Measurements from ENCODE around the gene NLRP1. TPM values are rescaled to one million over a fixed set of nuclear protein-coding genes. Genes with fewer than 3 reads are reported as not detected.

Gene NLRP1
- total and polyA plus RNA-seq, 2 experiments from 2014 or later, result 17.5 to 33.4 TPM

GRCh38 chr17:5541610-5542202 lies 42.6 kb downstream of the NLRP1 start:
- H3K9me2 ChIP-seq (ENCODE audit: insufficient read depth), result no peaks in the 10 kb centered on the region
- no peaks in the 10 kb centered on the region for H3K9me3 ChIP-seq (ENCODE audit: low read depth)
- WGBS, 2 experiments (ENCODE audit: low coverage in 1 of 2, low lambda C conversion rate in 2 of 2, missing lambda C conversion rate in 2 of 2), result 49 to 59% methylated on average over 6 of the region's 6 CpGs
- DNase-seq, result no peak
- no peak overlapping the region for H3K4me3 ChIP-seq
- H3K4me1 ChIP-seq (ENCODE audit: insufficient read depth), result no peaks in the 10 kb centered on the region
- peaks cover 4% of the 10 kb centered on the region; the same call in 1 of the 2 replicates for H3K36me3 ChIP-seq (ENCODE audit: low read depth)
- TF ChIP-seq EZH2 (IDR thresholded peaks at IDR 0.05; ENCODE audit: insufficient read depth, poor library complexity, severe bottlenecking) (no peak), EZH2phosphoT487 (IDR thresholded peaks at IDR 0.05; ENCODE audit: insufficient read depth, low read depth) (no peak)
- no peak overlapping the region for H3K4me2 ChIP-seq (ENCODE audit: unreplicated experiment)
- H3K27ac ChIP-seq, result no peak overlapping the region
- H2AFZ ChIP-seq, result no peak overlapping the region
- H4K20me1 ChIP-seq (ENCODE audit: insufficient read depth), result no peaks in the 10 kb centered on the region
- no peaks in the 10 kb centered on the region for H3K79me2 ChIP-seq (ENCODE audit: insufficient read depth)
- no peak overlapping the region for H3K9ac ChIP-seq
- no peaks in the 10 kb centered on the region for H3F3A ChIP-seq (ENCODE audit: insufficient read depth)
- in situ Hi-C loops (cut with MboI), result no loop called here
- H3K27me3 ChIP-seq (replicated peaks; ENCODE audit: insufficient read depth), result no peaks in the 10 kb centered on the region

- Histone ChIP-seq H3K4me3 (no peak overlapping the region), H3K9me3 (ENCODE audit: low read depth) (no peaks in the 10 kb centered on the region), H3K36me3 (ENCODE audit: low read depth) (peaks cover 4% of the 10 kb centered on the region; the same call in 1 of the 2 replicates), H4K20me1 (ENCODE audit: insufficient read depth) (no peaks in the 10 kb centered on the region), H3K4me1 (ENCODE audit: insufficient read depth) (no peaks in the 10 kb centered on the region), H3K4me2 (ENCODE audit: unreplicated experiment) (no peak overlapping the region), H3K9ac (no peak overlapping the region), H2AFZ (no peak overlapping the region), H3K9me2 (ENCODE audit: insufficient read depth) (no peaks in the 10 kb centered on the region), H3F3A (ENCODE audit: insufficient read depth) (no peaks in the 10 kb centered on the region), H3K27ac (no peak overlapping the region), H3K79me2 (ENCODE audit: insufficient read depth) (no peaks in the 10 kb centered on the region), H3K27me3 (replicated peaks; ENCODE audit: insufficient read depth) (no peaks in the 10 kb centered on the region)
- WGBS, 2 experiments (ENCODE audit: low coverage in 1 of 2, low lambda C conversion rate in 2 of 2, missing lambda C conversion rate in 2 of 2), result 89 to 91% methylated on average over 7 of the region's 7 CpGs
- DNase-seq, result no peak
- no peak for TF ChIP-seq EZH2phosphoT487 (IDR thresholded peaks at IDR 0.05; ENCODE audit: insufficient read depth, low read depth)
- TF ChIP-seq EZH2 (IDR thresholded peaks at IDR 0.05; ENCODE audit: insufficient read depth, poor library complexity, severe bottlenecking), result no peak
- in situ Hi-C loops (cut with MboI), result no loop called here
Observed at GRCh38 chr17:5540321-5540720, 44.0 kb downstream of the NLRP1 start.

GRCh38 chr17:5539286-5539685 lies 45.0 kb downstream of the NLRP1 start:
- no peaks in the 10 kb centered on the region for H3K79me2 ChIP-seq (ENCODE audit: insufficient read depth)
- H4K20me1 ChIP-seq (ENCODE audit: insufficient read depth), result no peaks in the 10 kb centered on the region
- DNase-seq, result no peak
- no peak overlapping the region for H3K9ac ChIP-seq
- WGBS, 2 experiments (ENCODE audit: low coverage in 1 of 2, low lambda C conversion rate in 2 of 2, missing lambda C conversion rate in 2 of 2), result 90 to 91% methylated on average over 7 to 8 of the region's 8 CpGs
- H2AFZ ChIP-seq, result no peak overlapping the region
- H3K27me3 ChIP-seq (replicated peaks; ENCODE audit: insufficient read depth), result no peaks in the 10 kb centered on the region
- H3K9me3 ChIP-seq (ENCODE audit: low read depth), result no peaks in the 10 kb centered on the region
- in situ Hi-C loops (cut with MboI), result no loop called here
- no peaks in the 10 kb centered on the region for H3F3A ChIP-seq (ENCODE audit: insufficient read depth)
- no peak for TF ChIP-seq EZH2phosphoT487 (IDR thresholded peaks at IDR 0.05; ENCODE audit: insufficient read depth, low read depth)
- no peak for TF ChIP-seq EZH2 (IDR thresholded peaks at IDR 0.05; ENCODE audit: insufficient read depth, poor library complexity, severe bottlenecking)
- H3K27ac ChIP-seq, result no peak overlapping the region
- H3K9me2 ChIP-seq (ENCODE audit: insufficient read depth), result no peaks in the 10 kb centered on the region
- H3K4me3 ChIP-seq, result no peak overlapping the region
- H3K36me3 ChIP-seq (ENCODE audit: low read depth), result peaks cover 4% of the 10 kb centered on the region; the same call in 1 of the 2 replicates
- no peaks in the 10 kb centered on the region for H3K4me1 ChIP-seq (ENCODE audit: insufficient read depth)
- H3K4me2 ChIP-seq (ENCODE audit: unreplicated experiment), result no peak overlapping the region

- Histone ChIP-seq H3K9me2 (ENCODE audit: insufficient read depth) (no peaks in the 10 kb centered on the region), H3K4me2 (ENCODE audit: unreplicated experiment) (no peak overlapping the region), H3K9ac (no peak overlapping the region), H3K27ac (no peak overlapping the region), H2AFZ (no peak overlapping the region), H3K9me3 (ENCODE audit: low read depth) (no peaks in the 10 kb centered on the region), H3K27me3 (replicated peaks; ENCODE audit: insufficient read depth) (no peaks in the 10 kb centered on the region), H3K4me1 (ENCODE audit: insufficient read depth) (no peaks in the 10 kb centered on the region), H3K79me2 (ENCODE audit: insufficient read depth) (no peaks in the 10 kb centered on the region), H3K4me3 (no peak overlapping the region), H3K36me3 (ENCODE audit: low read depth) (peaks cover 10% of the 10 kb centered on the region; the same call in 1 of the 2 replicates), H4K20me1 (ENCODE audit: insufficient read depth) (no peaks in the 10 kb centered on the region), H3F3A (ENCODE audit: insufficient read depth) (no peaks in the 10 kb centered on the region)
- TF ChIP-seq EZH2 (IDR thresholded peaks at IDR 0.05; ENCODE audit: insufficient read depth, poor library complexity, severe bottlenecking) (no peak), EZH2phosphoT487 (IDR thresholded peaks at IDR 0.05; ENCODE audit: insufficient read depth, low read depth) (no peak)
- 77 to 87% methylated on average over 9 to 11 of the region's 11 CpGs for WGBS, 2 experiments (ENCODE audit: low coverage in 1 of 2, low lambda C conversion rate in 2 of 2, missing lambda C conversion rate in 2 of 2)
- in situ Hi-C loops (cut with MboI), result no loop called here
- no peak for DNase-seq
Observed at GRCh38 chr17:5536866-5537650, 47.3 kb downstream of the NLRP1 start.

Measured in GM23248 (cell line).